ENCODE measurements around the gene GNPTG.

Gene GNPTG

DNA sequence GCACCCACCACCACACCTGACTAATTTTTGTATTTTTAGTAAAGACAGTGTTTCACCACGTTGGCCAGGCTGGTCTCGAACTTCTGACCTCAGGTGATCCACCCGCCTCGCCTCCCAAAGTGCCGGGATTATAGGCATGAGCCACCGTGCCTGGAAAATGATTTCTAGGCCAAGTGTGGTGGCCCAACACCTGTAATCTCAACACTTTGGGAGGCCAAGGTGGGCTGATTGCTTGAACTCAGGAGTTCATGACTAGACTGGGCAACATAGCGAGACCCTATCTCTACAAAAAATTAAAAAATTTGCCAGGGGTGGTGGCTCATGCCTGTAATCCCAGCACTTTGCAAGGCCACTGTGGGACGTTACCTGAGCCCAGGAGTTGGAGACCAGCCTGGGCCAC is 29.3 kb upstream of the GNPTG start:
- no peak overlapping the region for H4K12ac ChIP-seq (ENCODE audit: low read depth, low read length)
- no peak overlapping the region for H4K91ac ChIP-seq (ENCODE audit: low read depth, low read length)
- H3K79me2 ChIP-seq (ENCODE audit: control insufficient read depth, insufficient read depth, low read length, poor library complexity), result no peaks in the 10 kb centered on the region
- H3K4me2 ChIP-seq (ENCODE audit: low read length), result no peak overlapping the region
- no peak overlapping the region for H2BK12ac ChIP-seq (ENCODE audit: low read length)
- H3K27me3 ChIP-seq (ENCODE audit: insufficient read depth, low read length), result no peaks in the 10 kb centered on the region
- no peak overlapping the region for H2AK5ac ChIP-seq (ENCODE audit: low read length)
- H3K9ac ChIP-seq (ENCODE audit: low read length), result no peak overlapping the region
- H3K36me3 ChIP-seq (ENCODE audit: control insufficient read depth in 1 of 2, insufficient read depth in 2 of 2, low read length in 2 of 2), result peaks cover 77% of the 10 kb centered on the region in 2 experiments
- H3K27ac ChIP-seq (ENCODE audit: low read depth, low read length), result no peak overlapping the region
- no CpG with 5 or more reads among the region's 8 CpGs for WGBS (ENCODE audit: extremely low coverage, insufficient coverage, insufficient read length)
- no peaks in the 10 kb centered on the region for H3K4me1 ChIP-seq (ENCODE audit: control insufficient read depth in 1 of 2, insufficient read depth in 2 of 2, low read length in 2 of 2)
- no peak overlapping the region for H3K23ac ChIP-seq (ENCODE audit: low read length)
- H3K79me1 ChIP-seq (ENCODE audit: low read length), result no peaks in the 10 kb centered on the region
- H3K14ac ChIP-seq (ENCODE audit: low read length), result no peak overlapping the region
- H3K4me3 ChIP-seq (ENCODE audit: low read depth, low read length), result no peak overlapping the region
- no peak overlapping the region for H3K18ac ChIP-seq (ENCODE audit: low read length)
- H2AFZ ChIP-seq (ENCODE audit: insufficient read depth, low read length, poor library complexity), result no peak overlapping the region
- no peak for DNase-seq
- peaks cover 4% of the 10 kb centered on the region for H3K9me3 ChIP-seq (ENCODE audit: insufficient read depth, low read depth, low read length)
- no peak overlapping the region for H3K4ac ChIP-seq (ENCODE audit: low read depth, low read length)
- H4K8ac ChIP-seq (ENCODE audit: low read depth, low read length), result no peak overlapping the region
- H2BK5ac ChIP-seq (ENCODE audit: low read depth, low read length, poor library complexity), result no peak overlapping the region
- no peak overlapping the region for H2BK120ac ChIP-seq (ENCODE audit: insufficient read depth, low read length, poor library complexity)

DNA sequence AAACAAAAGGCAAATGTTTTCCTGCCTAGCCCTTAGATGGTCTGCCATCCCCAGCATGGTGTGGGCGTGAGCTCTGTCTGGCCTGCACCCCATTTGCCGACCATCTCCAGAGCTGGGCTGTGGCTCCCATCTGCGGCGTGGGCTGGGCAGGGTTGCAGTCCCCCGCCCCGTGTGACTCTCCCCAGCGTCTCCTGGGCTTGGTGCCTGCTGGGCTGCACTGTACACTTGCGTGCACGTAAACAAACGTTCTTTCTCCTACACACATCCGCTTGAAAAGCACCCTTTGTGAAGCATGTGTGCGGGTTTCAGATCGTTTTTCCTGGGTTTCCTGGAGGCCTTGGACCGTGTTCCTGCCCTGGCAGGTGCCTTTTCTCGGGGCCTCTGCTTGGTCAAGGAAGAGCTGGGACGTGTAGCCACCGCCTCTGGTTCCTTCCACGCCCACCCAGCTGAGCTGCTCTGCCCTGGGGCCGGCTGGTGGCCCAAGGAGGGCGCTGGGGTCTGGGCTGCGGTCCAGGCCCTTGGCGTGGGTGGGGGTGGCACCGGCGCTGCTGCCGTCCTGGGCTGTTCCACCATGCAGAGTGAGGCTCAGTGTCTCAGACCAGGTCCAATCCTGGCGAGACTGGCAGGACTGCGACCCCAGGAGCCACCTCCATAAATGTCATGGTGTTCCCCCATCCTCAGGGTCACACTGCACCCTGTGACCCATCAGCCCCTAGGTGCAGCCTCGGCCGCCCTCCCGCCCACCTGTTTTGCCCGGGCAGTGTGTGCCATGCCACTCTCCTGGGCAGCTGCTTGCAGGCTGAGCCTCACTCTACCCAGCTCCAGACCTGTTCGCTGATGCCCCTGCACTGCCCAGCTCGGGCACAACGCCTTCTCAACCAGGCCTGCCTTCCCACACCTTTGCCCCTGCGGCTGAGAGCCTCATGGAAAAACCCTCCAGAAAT is 28.2 kb upstream of the GNPTG start:
- Histone ChIP-seq H3K27ac (ENCODE audit: low read depth, low read length) (no peak overlapping the region), H4K12ac (ENCODE audit: low read depth, low read length) (no peak overlapping the region), H3K9ac (ENCODE audit: low read length) (no peak overlapping the region), H4K8ac (ENCODE audit: low read depth, low read length) (no peak overlapping the region), H3K4me2 (ENCODE audit: low read length) (no peak overlapping the region), H3K4me1 (ENCODE audit: control insufficient read depth in 1 of 2, insufficient read depth in 2 of 2, low read length in 2 of 2) (no peaks in the 10 kb centered on the region), H2BK12ac (ENCODE audit: low read length) (no peak overlapping the region), H3K4me3 (ENCODE audit: low read depth, low read length) (no peak overlapping the region), H3K23ac (ENCODE audit: low read length) (no peak overlapping the region), H2BK5ac (ENCODE audit: low read depth, low read length, poor library complexity) (no peak overlapping the region), H2AK5ac (ENCODE audit: low read length) (no peak overlapping the region), H3K79me1 (ENCODE audit: low read length) (no peaks in the 10 kb centered on the region), H3K14ac (ENCODE audit: low read length) (no peak overlapping the region), H3K27me3 (ENCODE audit: insufficient read depth, low read length) (no peaks in the 10 kb centered on the region), H3K79me2 (ENCODE audit: control insufficient read depth, insufficient read depth, low read length, poor library complexity) (no peaks in the 10 kb centered on the region), H4K91ac (ENCODE audit: low read depth, low read length) (no peak overlapping the region), H3K9me3 (ENCODE audit: insufficient read depth, low read depth, low read length) (peaks cover 4% of the 10 kb centered on the region), H3K36me3 (ENCODE audit: control insufficient read depth in 1 of 2, insufficient read depth in 2 of 2, low read length in 2 of 2) (peaks cover 65% of the 10 kb centered on the region in 2 experiments), H3K18ac (ENCODE audit: low read length) (no peak overlapping the region), H2BK120ac (ENCODE audit: insufficient read depth, low read length, poor library complexity) (no peak overlapping the region), H3K4ac (ENCODE audit: low read depth, low read length) (no peak overlapping the region), H2AFZ (ENCODE audit: insufficient read depth, low read length, poor library complexity) (no peak overlapping the region)
- no peak for DNase-seq
- WGBS (ENCODE audit: extremely low coverage, insufficient coverage, insufficient read length), result no CpG with 5 or more reads among the region's 35 CpGs

DNA sequence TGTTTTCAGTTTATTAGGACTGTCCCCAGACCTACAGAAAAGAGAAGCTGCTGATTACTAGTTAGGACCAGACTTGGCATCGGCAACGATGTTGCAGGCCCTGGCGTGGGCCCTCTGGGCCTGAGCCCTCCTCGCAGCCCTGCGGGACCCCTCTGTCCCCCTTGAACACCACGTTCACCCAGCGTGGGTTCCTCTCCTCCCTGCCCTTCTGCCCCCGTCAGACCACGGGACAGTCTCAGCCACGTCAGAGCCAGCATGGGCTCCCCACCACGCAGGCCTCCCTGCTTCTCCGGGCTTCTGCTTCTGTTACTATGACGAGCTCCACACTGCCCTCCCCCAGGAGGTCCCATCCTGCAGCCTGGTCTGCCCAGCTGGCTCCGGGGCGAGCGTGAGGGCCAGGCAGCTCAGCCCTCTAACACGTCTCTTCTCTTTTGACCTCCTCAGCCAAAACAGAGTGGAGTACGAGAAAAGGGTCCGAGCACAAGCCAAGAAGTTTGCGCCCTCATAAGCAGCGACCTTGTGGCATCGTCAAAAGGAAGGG is 27.4 kb upstream of the GNPTG start:
- no peak overlapping the region for H2BK5ac ChIP-seq (ENCODE audit: low read depth, low read length, poor library complexity)
- H3K4me3 ChIP-seq (ENCODE audit: low read depth, low read length), result no peak overlapping the region
- no peak overlapping the region for H4K8ac ChIP-seq (ENCODE audit: low read depth, low read length)
- DNase-seq, result no peak
- H2AK5ac ChIP-seq (ENCODE audit: low read length), result no peak overlapping the region
- H2AFZ ChIP-seq (ENCODE audit: insufficient read depth, low read length, poor library complexity), result no peak overlapping the region
- H4K12ac ChIP-seq (ENCODE audit: low read depth, low read length), result no peak overlapping the region
- no peaks in the 10 kb centered on the region for H3K27me3 ChIP-seq (ENCODE audit: insufficient read depth, low read length)
- H3K9me3 ChIP-seq (ENCODE audit: insufficient read depth, low read depth, low read length), result peaks cover under 1% of the 10 kb centered on the region
- no peak overlapping the region for H3K4me2 ChIP-seq (ENCODE audit: low read length)
- WGBS (ENCODE audit: extremely low coverage, insufficient coverage, insufficient read length), result no CpG with 5 or more reads among the region's 22 CpGs
- H3K36me3 ChIP-seq (ENCODE audit: control insufficient read depth in 1 of 2, insufficient read depth in 2 of 2, low read length in 2 of 2), result peaks cover 58% of the 10 kb centered on the region in 2 experiments
- H3K79me2 ChIP-seq (ENCODE audit: control insufficient read depth, insufficient read depth, low read length, poor library complexity), result no peaks in the 10 kb centered on the region
- no peak overlapping the region for H3K4ac ChIP-seq (ENCODE audit: low read depth, low read length)
- no peak overlapping the region for H3K27ac ChIP-seq (ENCODE audit: low read depth, low read length)
- H4K91ac ChIP-seq (ENCODE audit: low read depth, low read length), result no peak overlapping the region
- H3K9ac ChIP-seq (ENCODE audit: low read length), result no peak overlapping the region
- no peak overlapping the region for H3K23ac ChIP-seq (ENCODE audit: low read length)
- no peaks in the 10 kb centered on the region for H3K79me1 ChIP-seq (ENCODE audit: low read length)
- H2BK120ac ChIP-seq (ENCODE audit: insufficient read depth, low read length, poor library complexity), result no peak overlapping the region
- H3K4me1 ChIP-seq (ENCODE audit: control insufficient read depth in 1 of 2, insufficient read depth in 2 of 2, low read length in 2 of 2), result no peaks in the 10 kb centered on the region
- no peak overlapping the region for H2BK12ac ChIP-seq (ENCODE audit: low read length)
- H3K14ac ChIP-seq (ENCODE audit: low read length), result no peak overlapping the region
- H3K18ac ChIP-seq (ENCODE audit: low read length), result no peak overlapping the region

DNA sequence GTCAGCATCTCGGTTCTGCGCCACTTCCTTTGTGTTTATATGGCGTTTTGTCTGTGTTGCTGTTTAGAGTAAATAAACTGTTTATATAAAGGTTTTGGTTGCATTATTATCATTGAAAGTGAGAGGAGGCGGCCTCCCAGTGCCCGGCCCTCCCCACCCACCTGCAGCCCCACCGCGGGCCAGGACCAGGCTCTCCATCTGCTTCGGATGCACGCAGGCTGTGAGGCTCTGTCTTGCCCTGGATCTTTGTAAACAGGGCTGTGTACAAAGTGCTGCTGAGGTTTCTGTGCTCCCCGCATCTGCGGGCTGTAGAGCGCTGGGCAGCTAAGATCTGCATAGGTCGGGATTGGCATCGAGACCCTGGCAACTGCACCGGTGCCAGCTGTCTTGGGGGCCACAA is 26.5 kb upstream of the GNPTG start:
- H3K79me1 ChIP-seq (ENCODE audit: low read length), result no peaks in the 10 kb centered on the region
- peaks cover 49% of the 10 kb centered on the region in 2 experiments for H3K36me3 ChIP-seq (ENCODE audit: control insufficient read depth in 1 of 2, insufficient read depth in 2 of 2, low read length in 2 of 2)
- no peaks in the 10 kb centered on the region for H3K27me3 ChIP-seq (ENCODE audit: insufficient read depth, low read length)
- DNase-seq, result no peak
- H2BK5ac ChIP-seq (ENCODE audit: low read depth, low read length, poor library complexity), result no peak overlapping the region
- H3K14ac ChIP-seq (ENCODE audit: low read length), result no peak overlapping the region
- no peak overlapping the region for H2AK5ac ChIP-seq (ENCODE audit: low read length)
- no peak overlapping the region for H2BK12ac ChIP-seq (ENCODE audit: low read length)
- no peak overlapping the region for H2BK120ac ChIP-seq (ENCODE audit: insufficient read depth, low read length, poor library complexity)
- H3K79me2 ChIP-seq (ENCODE audit: control insufficient read depth, insufficient read depth, low read length, poor library complexity), result no peaks in the 10 kb centered on the region
- H3K9ac ChIP-seq (ENCODE audit: low read length), result no peak overlapping the region
- no peak overlapping the region for H3K4ac ChIP-seq (ENCODE audit: low read depth, low read length)
- H3K4me2 ChIP-seq (ENCODE audit: low read length), result no peak overlapping the region
- H2AFZ ChIP-seq (ENCODE audit: insufficient read depth, low read length, poor library complexity), result no peak overlapping the region
- H4K91ac ChIP-seq (ENCODE audit: low read depth, low read length), result no peak overlapping the region
- no peak overlapping the region for H4K8ac ChIP-seq (ENCODE audit: low read depth, low read length)
- H3K4me1 ChIP-seq (ENCODE audit: control insufficient read depth in 1 of 2, insufficient read depth in 2 of 2, low read length in 2 of 2), result no peaks in the 10 kb centered on the region
- H3K18ac ChIP-seq (ENCODE audit: low read length), result no peak overlapping the region
- no peak overlapping the region for H3K23ac ChIP-seq (ENCODE audit: low read length)
- H3K4me3 ChIP-seq (ENCODE audit: low read depth, low read length), result no peak overlapping the region
- WGBS (ENCODE audit: extremely low coverage, insufficient coverage, insufficient read length), result no CpG with 5 or more reads among the region's 15 CpGs
- H3K27ac ChIP-seq (ENCODE audit: low read depth, low read length), result no peak overlapping the region
- H3K9me3 ChIP-seq (ENCODE audit: insufficient read depth, low read depth, low read length), result peaks cover under 1% of the 10 kb centered on the region
- no peak overlapping the region for H4K12ac ChIP-seq (ENCODE audit: low read depth, low read length)
